Measurements from ENCODE around the gene KCNJ5.
A peak's percentile ranks its signal among the peaks of the same experiment; 100 is the strongest.

KCNJ5 gene

GRCh38 chr11:128848815-128849455 is 42.2 kb upstream of the KCNJ5 start:
- peak overlapping the region in 1 of 3 experiments; percentile 28 for H3K27ac Mint-ChIP-seq
- peaks cover 5% of the 10 kb centered on the region for H3K27me3 Mint-ChIP-seq (ENCODE audit: low read depth)
- no peaks in the 10 kb centered on the region for H3K4me1 Mint-ChIP-seq
- no peak overlapping the region for H3K4me3 Mint-ChIP-seq
- H3K9me3 Mint-ChIP-seq, result no peaks in the 10 kb centered on the region
- peak; percentile 33 to 55 (median 45) for TF ChIP-seq CTCF (IDR thresholded peaks at IDR 0.05; ENCODE audit: unreplicated experiment in 3 of 3)
- no peaks in the 10 kb centered on the region for H3K36me3 Mint-ChIP-seq (ENCODE audit: low read depth)

GRCh38 chr11:128852327-128853023 is 38.7 kb upstream of the KCNJ5 start:
- H3K27ac Mint-ChIP-seq, result peak overlapping the region in 1 of 3 experiments; percentile 81
- H3K4me3 Mint-ChIP-seq, result no peak overlapping the region
- H3K4me1 Mint-ChIP-seq, result no peaks in the 10 kb centered on the region
- H3K27me3 Mint-ChIP-seq (ENCODE audit: low read depth), result peaks cover 4% of the 10 kb centered on the region
- no peak for TF ChIP-seq CTCF (IDR thresholded peaks at IDR 0.05; ENCODE audit: unreplicated experiment in 3 of 3)
- no peaks in the 10 kb centered on the region for H3K9me3 Mint-ChIP-seq
- H3K36me3 Mint-ChIP-seq (ENCODE audit: low read depth), result no peaks in the 10 kb centered on the region

- Mint-ChIP-seq H3K9me3 (no peaks in the 10 kb centered on the region), H3K36me3 (ENCODE audit: low read depth) (no peaks in the 10 kb centered on the region), H3K27ac (peak overlapping the region in 1 of 3 experiments; percentile 57), H3K4me1 (no peaks in the 10 kb centered on the region), H3K27me3 (ENCODE audit: low read depth) (peaks cover 10% of the 10 kb centered on the region), H3K4me3 (no peak overlapping the region)
- no peak for TF ChIP-seq CTCF (IDR thresholded peaks at IDR 0.05; ENCODE audit: unreplicated experiment in 3 of 3)
Measured at GRCh38 chr11:128853559-128853958, 37.6 kb upstream of the KCNJ5 start.

GRCh38 chr11:128854841-128855240 is 36.3 kb upstream of the KCNJ5 start:
- TF ChIP-seq CTCF (IDR thresholded peaks at IDR 0.05; ENCODE audit: unreplicated experiment in 3 of 3), result no peak
- Mint-ChIP-seq H3K27ac (peak overlapping the region in 1 of 3 experiments; percentile 56), H3K36me3 (ENCODE audit: low read depth) (no peaks in the 10 kb centered on the region), H3K27me3 (ENCODE audit: low read depth) (peaks cover 14% of the 10 kb centered on the region), H3K9me3 (no peaks in the 10 kb centered on the region), H3K4me1 (no peaks in the 10 kb centered on the region), H3K4me3 (no peak overlapping the region)

GRCh38 chr11:128856241-128856640 is 34.9 kb upstream of the KCNJ5 start:
- TF ChIP-seq CTCF (IDR thresholded peaks at IDR 0.05; ENCODE audit: unreplicated experiment in 3 of 3), result no peak
- Mint-ChIP-seq H3K27me3 (ENCODE audit: low read depth) (peaks cover 18% of the 10 kb centered on the region), H3K4me1 (no peaks in the 10 kb centered on the region), H3K27ac (peak overlapping the region in 1 of 3 experiments; percentile 15), H3K4me3 (no peak overlapping the region), H3K9me3 (no peaks in the 10 kb centered on the region), H3K36me3 (ENCODE audit: low read depth) (no peaks in the 10 kb centered on the region)
